GM12878 (cell line): Measurements from ENCODE around the gene IPO5. TPM values are rescaled to one million over a fixed set of nuclear protein-coding genes. Genes with fewer than 3 reads are reported as not detected.

ENCODE experiments used
- ATF7 ChIP-seq: fragments of 450-650 bp; IDR thresholded peaks from 2 replicates; pipeline ENCODE4 v1.6.1; 2016; ENCODE audit warnings: low read depth, mild to moderate bottlenecking
- CBFB ChIP-seq: IDR thresholded peaks from 2 replicates; pipeline ENCODE4 v1.6.1; 2016; ENCODE audit warnings: antibody characterized with exemption, low read depth
- CHD4 ChIP-seq: fragments of 200-600 bp; sonication (generic); IDR thresholded peaks from 2 replicates; pipeline ENCODE4 v1.6.1; 2016; ENCODE audit warnings: mild to moderate bottlenecking
- EGR1 ChIP-seq, 2 experiments: IDR thresholded peaks; 1 replicate in 1 of 2; 2 replicates in 1 of 2; pipeline ENCODE4 v1.6.1; 2011 to 2012; ENCODE audit warnings: low read depth in 2 of 2, low read length in 2 of 2, borderline replicate concordance in 1 of 2, mild to moderate bottlenecking in 1 of 2, moderate library complexity in 1 of 2
- GATAD2B ChIP-seq: fragments of 450-650 bp; conservative IDR thresholded peaks from 2 replicates; pipeline ENCODE4 v1.6.1; 2017; ENCODE audit warnings: low read depth, mild to moderate bottlenecking, moderate library complexity
- HCFC1 ChIP-seq: fragments of 150-350 bp; IDR thresholded peaks from 2 replicates; pipeline ENCODE4 v1.6.1; 2014; ENCODE audit warnings: low read length
- HDGF ChIP-seq: fragments of 450-650 bp; IDR thresholded peaks from 2 replicates; pipeline ENCODE4 v1.6.1; 2016; ENCODE audit warnings: antibody characterized with exemption
- LARP7 ChIP-seq: fragments of 450-650 bp; IDR thresholded peaks from 2 replicates; pipeline ENCODE4 v1.6.1; 2017; ENCODE audit warnings: mild to moderate bottlenecking
- MEF2B ChIP-seq: fragments of 450-650 bp; IDR thresholded peaks from 2 replicates; pipeline ENCODE4 v1.6.1; 2018; ENCODE audit warnings: mild to moderate bottlenecking, moderate library complexity; ENCODE audit not compliant: partially characterized antibody, poor library complexity, severe bottlenecking
- MTA3 ChIP-seq: IDR thresholded peaks from 2 replicates; pipeline ENCODE4 v1.6.1; 2012; ENCODE audit warnings: low read length, inconsistent platforms, borderline replicate concordance
- NR2C1 ChIP-seq: fragments of 450-650 bp; IDR thresholded peaks from 2 replicates; pipeline ENCODE4 v1.6.1; 2017; ENCODE audit warnings: antibody characterized with exemption, mild to moderate bottlenecking, moderate library complexity
- PAX5 ChIP-seq: IDR thresholded peaks from 2 replicates; pipeline ENCODE4 v1.6.1; 2011; ENCODE audit warnings: low read depth, low read length, borderline replicate concordance
- POLR2A ChIP-seq: IDR thresholded peaks from 2 replicates; pipeline ENCODE4 v1.6.1; 2011; ENCODE audit warnings: low read depth, mild to moderate bottlenecking, low read length
- POU2F2 ChIP-seq: IDR thresholded peaks from 3 replicates; pipeline ENCODE4 v1.6.1; 2011; ENCODE audit warnings: low read depth, mild to moderate bottlenecking, low read length, borderline replicate concordance
- RB1 ChIP-seq: fragments of 450-650 bp; formaldehyde crosslinking; IDR thresholded peaks from 2 replicates; pipeline ENCODE4 v1.6.1; 2017; ENCODE audit warnings: mild to moderate bottlenecking, borderline replicate concordance
- ZBTB33 ChIP-seq: fragments of 450-650 bp; IDR thresholded peaks from 2 replicates; pipeline ENCODE4 v1.6.1; 2017; ENCODE audit warnings: mild to moderate bottlenecking
- polyA plus RNA-seq, 11 experiments: library from polyadenylated mRNA; depleted of rRNA in 4 of 11; unstranded in 6 of 11; stranded (reverse) in 5 of 11; fragments of >200 nt; fragmentation: Nextera tagmentation in 4 of 11; fragmentation: Illumina TruSeq in 1 of 11; extraction: Ambion mirVana in 4 of 11; extraction: Trizol in 1 of 11; gene quantifications; 1 replicate in 1 of 11; 2 replicates in 10 of 11; pipeline versions ENCODE4 v1.2.1 to v1.2.3, GENCODE V29; 2011 to 2016; ENCODE audit warnings: inconsistent platforms in 2 of 11, missing spikeins in 2 of 11, low read depth in 1 of 11
- total RNA-seq, 4 experiments: library from RNA; depleted of rRNA in 3 of 4; stranded (reverse); fragments of >200 nt in 3 of 4; fragmentation: Illumina TruSeq in 1 of 4; extraction: Trizol in 1 of 4; gene quantifications; 2 replicates each; pipeline versions ENCODE4 v1.2.1 to v1.2.3, GENCODE V29; 2013 to 2021
- TF ChIP-seq, protein P1 (sequence below): fragments of 450-650 bp; IDR thresholded peaks from 2 replicates; pipeline ENCODE4 v1.6.1; 2017; ENCODE audit warnings: mild to moderate bottlenecking, moderate library complexity

The IPO5 gene
- total and polyA plus RNA-seq, 10 of the 15 experiments (the other 5 are each of a cell fraction or from before 2014, with no cell fraction given), result 45.7 to 196 (median 134) TPM

DNA sequence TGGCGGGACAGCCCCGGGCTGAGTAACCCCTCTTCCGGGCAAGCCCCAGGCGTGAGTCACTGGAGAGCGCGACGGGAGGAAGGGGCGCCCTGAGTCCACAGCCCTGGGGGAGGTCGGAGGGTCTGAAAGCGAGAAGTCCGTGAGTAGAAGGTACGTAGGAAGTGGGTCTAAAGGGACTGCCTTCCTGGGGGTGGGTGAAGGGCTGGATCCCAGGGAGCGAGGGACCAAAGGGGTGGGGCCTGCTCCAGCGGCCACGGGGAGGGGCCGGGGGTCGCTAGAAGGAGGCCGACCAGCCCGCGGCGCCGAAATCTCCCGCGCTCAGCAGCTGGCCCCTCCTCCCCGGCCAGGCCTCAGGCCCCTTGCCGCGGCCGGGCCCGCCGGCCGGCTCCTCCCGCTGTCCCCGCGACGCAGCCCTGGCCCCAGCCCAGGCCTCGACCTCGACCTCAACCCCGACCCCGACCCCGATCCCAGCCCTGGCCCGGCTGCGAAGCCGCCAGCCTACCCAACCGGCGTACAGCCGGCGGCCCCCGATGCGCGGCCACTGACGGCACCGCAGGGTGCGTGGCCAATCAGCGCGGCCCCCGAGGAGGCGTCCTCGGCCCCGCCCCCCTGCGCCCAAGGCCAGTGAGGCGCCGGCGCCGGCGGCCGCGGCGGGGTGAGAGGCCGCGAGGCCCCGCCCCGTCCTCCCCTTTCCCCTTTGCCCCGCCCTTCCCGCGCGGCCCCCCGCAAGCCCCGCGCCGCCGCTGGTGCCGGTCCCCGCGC is 22.6 kb downstream of the IPO5 start (continued):
- TF ChIP-seq, protein P1, sequence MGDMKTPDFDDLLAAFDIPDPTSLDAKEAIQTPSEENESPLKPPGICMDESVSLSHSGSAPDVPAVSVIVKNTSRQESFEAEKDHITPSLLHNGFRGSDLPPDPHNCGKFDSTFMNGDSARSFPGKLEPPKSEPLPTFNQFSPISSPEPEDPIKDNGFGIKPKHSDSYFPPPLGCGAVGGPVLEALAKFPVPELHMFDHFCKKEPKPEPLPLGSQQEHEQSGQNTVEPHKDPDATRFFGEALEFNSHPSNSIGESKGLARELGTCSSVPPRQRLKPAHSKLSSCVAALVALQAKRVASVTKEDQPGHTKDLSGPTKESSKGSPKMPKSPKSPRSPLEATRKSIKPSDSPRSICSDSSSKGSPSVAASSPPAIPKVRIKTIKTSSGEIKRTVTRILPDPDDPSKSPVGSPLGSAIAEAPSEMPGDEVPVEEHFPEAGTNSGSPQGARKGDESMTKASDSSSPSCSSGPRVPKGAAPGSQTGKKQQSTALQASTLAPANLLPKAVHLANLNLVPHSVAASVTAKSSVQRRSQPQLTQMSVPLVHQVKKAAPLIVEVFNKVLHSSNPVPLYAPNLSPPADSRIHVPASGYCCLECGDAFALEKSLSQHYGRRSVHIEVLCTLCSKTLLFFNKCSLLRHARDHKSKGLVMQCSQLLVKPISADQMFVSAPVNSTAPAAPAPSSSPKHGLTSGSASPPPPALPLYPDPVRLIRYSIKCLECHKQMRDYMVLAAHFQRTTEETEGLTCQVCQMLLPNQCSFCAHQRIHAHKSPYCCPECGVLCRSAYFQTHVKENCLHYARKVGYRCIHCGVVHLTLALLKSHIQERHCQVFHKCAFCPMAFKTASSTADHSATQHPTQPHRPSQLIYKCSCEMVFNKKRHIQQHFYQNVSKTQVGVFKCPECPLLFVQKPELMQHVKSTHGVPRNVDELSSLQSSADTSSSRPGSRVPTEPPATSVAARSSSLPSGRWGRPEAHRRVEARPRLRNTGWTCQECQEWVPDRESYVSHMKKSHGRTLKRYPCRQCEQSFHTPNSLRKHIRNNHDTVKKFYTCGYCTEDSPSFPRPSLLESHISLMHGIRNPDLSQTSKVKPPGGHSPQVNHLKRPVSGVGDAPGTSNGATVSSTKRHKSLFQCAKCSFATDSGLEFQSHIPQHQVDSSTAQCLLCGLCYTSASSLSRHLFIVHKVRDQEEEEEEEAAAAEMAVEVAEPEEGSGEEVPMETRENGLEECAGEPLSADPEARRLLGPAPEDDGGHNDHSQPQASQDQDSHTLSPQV, result no peak
- no peak for TF ChIP-seq CBFB
- TF ChIP-seq ZBTB33, result no peak
- no peak for TF ChIP-seq PAX5
- TF ChIP-seq RB1, result peak; percentile 97
- TF ChIP-seq HDGF, result no peak
- no peak for TF ChIP-seq MTA3
- no peak for TF ChIP-seq ATF7
- no peak for TF ChIP-seq HCFC1
- TF ChIP-seq MEF2B, result no peak
- peak in 1 of 2 experiments; percentile 39; a peak in 1 of 3 replicates for TF ChIP-seq EGR1 (IDR thresholded peaks at IDR 0.05; ENCODE audit: borderline replicate concordance in 1 of 2, low read depth in 2 of 2, low read length in 2 of 2)
- peak; percentile 89 for TF ChIP-seq NR2C1
- peak; percentile 77 for TF ChIP-seq GATAD2B
- peak; percentile 33 for TF ChIP-seq LARP7
- no peak for TF ChIP-seq CHD4
- TF ChIP-seq POU2F2, result peak; percentile 39; the same call in 1 of the 3 replicates
- TF ChIP-seq POLR2A, result peak; percentile 85
